Upper lobe of right lung (tissue), 1 donor: ENCODE data around the gene TNFRSF14. TPM values are rescaled to one million over a fixed set of nuclear protein-coding genes. Genes with fewer than 3 reads are reported as not detected.

ENCODE experiments used
- ATAC-seq: fragments of 200-7000 bp; cut with Tn5 transposase; one replicate; pipeline ENCODE4 v1.9.1; 2020; ENCODE audit warnings: mild to moderate bottlenecking, moderate library complexity
- DNase-seq: peaks from one replicate; pipeline ENCODE4 v3.0.0-alpha.2; 2020
- H3K27ac ChIP-seq: fragments of 200-600 bp; one replicate; pipeline ENCODE4 v1.8.0; 2022
- H3K27me3 ChIP-seq: fragments of 200-600 bp; one replicate; pipeline ENCODE4 v1.8.0; 2022; ENCODE audit warnings: mild to moderate bottlenecking
- H3K36me3 ChIP-seq: fragments of 200-600 bp; one replicate; pipeline ENCODE4 v1.8.0; 2022
- H3K4me1 ChIP-seq: fragments of 200-600 bp; one replicate; pipeline ENCODE4 v1.8.0; 2022
- H3K4me3 ChIP-seq: fragments of 200-600 bp; one replicate; pipeline ENCODE4 v1.8.0; 2022; ENCODE audit warnings: mild to moderate bottlenecking
- H3K9me3 ChIP-seq: fragments of 200-600 bp; one replicate; pipeline ENCODE4 v1.8.0; 2022
- CTCF ChIP-seq: fragments of 200-600 bp; IDR thresholded peaks from one replicate; pipeline ENCODE4 v1.8.0; 2022; ENCODE audit warnings: antibody characterized with exemption
- intact Hi-C: fragments of 100-400 bp; cut with DNase I; formaldehyde crosslinking; loops from one replicate; pipeline ENCODE4 v1.11.0; 2022
- long read RNA-seq: library from polyadenylated mRNA; unstranded; transcript quantifications from one replicate; pipeline ENCODE4 v2.0.0, GENCODE V29; 2021
- total RNA-seq: library from RNA; stranded (reverse); fragmentation: NEBNext Ultra II Directional; extraction: Animal tissue kit (Norgen Biotek cat#: 25700); gene quantifications from one replicate; pipeline ENCODE4 v1.2.1, GENCODE V29; 2021
- donor health status: DM: no; HTN: yes; CAD: no; lungs with severe emphysema.

TNFRSF14 gene
- 133 TPM for total RNA-seq
- long read RNA-seq, transcript TNFRSF14-201 (8 exons, 1,707 nt): major isoform, 82 of 223 reads
- long read RNA-seq, partial matches to known transcripts: 37 of 223 reads
- long read RNA-seq, other reads (novel, unspliced or antisense): 99 of 223 reads

- Histone ChIP-seq H3K27me3 (no peaks in the 10 kb centered on the region), H3K36me3 (peaks cover 30% of the 10 kb centered on the region), H3K4me1 (peaks cover 30% of the 10 kb centered on the region), H3K9me3 (no peaks in the 10 kb centered on the region), H3K4me3 (peak within 1 kb of the TSS; percentile 94), H3K27ac (peak within 1 kb of the TSS; percentile 98)
- DNase-seq (peak; percentile 84), ATAC-seq (peak; percentile 48)
- TF ChIP-seq CTCF: no peak
- intact Hi-C loops: no loop called here
Measured at GRCh38 chr1:2556277-2556677, at the start of gene TNFRSF14. Gene TNFRSF14, plus strand, starts transcription at chr1:2556371. Its CDS starts 294 bp downstream, at chr1:2556665.

- H3K4me3 ChIP-seq: no peak overlapping the region
- no peak overlapping the region for H3K27ac ChIP-seq
- H3K36me3 ChIP-seq: peaks cover 38% of the 10 kb centered on the region
- H3K9me3 ChIP-seq: no peaks in the 10 kb centered on the region
- H3K27me3 ChIP-seq: peaks cover 18% of the 10 kb centered on the region
- intact Hi-C loops: no loop called here
- ATAC-seq (no peak), DNase-seq (no peak)
- H3K4me1 ChIP-seq: no peaks in the 10 kb centered on the region
- no peak for TF ChIP-seq CTCF
Measured at GRCh38 chr1:2506901-2507565, 49.1 kb upstream of the TNFRSF14 start.

GRCh38 chr1:2507744-2508155 lies 48.4 kb upstream of the TNFRSF14 start:
- H3K27me3 ChIP-seq: peaks cover 15% of the 10 kb centered on the region
- intact Hi-C loops: no loop called here
- no peak for TF ChIP-seq CTCF
- no peaks in the 10 kb centered on the region for H3K9me3 ChIP-seq
- peaks cover 45% of the 10 kb centered on the region for H3K36me3 ChIP-seq
- DNase-seq: no peak
- no peaks in the 10 kb centered on the region for H3K4me1 ChIP-seq
- no peak for ATAC-seq
- no peak overlapping the region for H3K27ac ChIP-seq
- H3K4me3 ChIP-seq: no peak overlapping the region

DNA sequence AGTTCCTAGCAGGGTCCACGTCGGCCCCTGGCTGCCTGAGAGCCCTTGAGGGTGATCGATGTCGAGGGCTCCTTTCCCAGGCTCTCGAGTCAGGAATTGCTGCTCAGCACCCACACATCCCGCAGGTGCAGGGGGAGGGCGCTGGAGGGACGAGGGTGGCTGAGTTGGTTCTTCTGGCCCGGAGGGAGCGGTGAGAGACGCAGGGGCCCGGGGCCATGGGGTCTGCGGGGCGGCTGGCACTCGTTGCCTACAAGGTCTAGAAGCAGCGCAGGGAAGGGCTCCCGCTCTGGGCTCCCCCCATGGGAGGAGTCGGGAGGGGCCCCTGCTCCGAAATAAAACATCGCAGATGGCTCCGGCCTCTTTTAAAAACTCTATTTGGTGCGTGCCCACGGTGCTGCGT lies 48.0 kb upstream of the TNFRSF14 start:
- no peak for ATAC-seq

GRCh38 chr1:2508751-2509150 lies 47.4 kb upstream of the TNFRSF14 start:
- Histone ChIP-seq H3K4me3 (no peak overlapping the region), H3K27ac (no peak overlapping the region), H3K27me3 (peaks cover 11% of the 10 kb centered on the region), H3K4me1 (no peaks in the 10 kb centered on the region), H3K36me3 (peaks cover 55% of the 10 kb centered on the region), H3K9me3 (no peaks in the 10 kb centered on the region)
- ATAC-seq (no peak), DNase-seq (no peak)
- intact Hi-C loops: no loop called here
- TF ChIP-seq CTCF: no peak

More for the DNA sequence above, 48.0 kb upstream of the TNFRSF14 start:
- H3K9me3 ChIP-seq: no peaks in the 10 kb centered on the region
- intact Hi-C loops: no loop called here
- H3K27ac ChIP-seq: no peak overlapping the region
- no peak for DNase-seq
- peaks cover 49% of the 10 kb centered on the region for H3K36me3 ChIP-seq
- H3K27me3 ChIP-seq: peaks cover 12% of the 10 kb centered on the region
- no peak overlapping the region for H3K4me3 ChIP-seq
- no peaks in the 10 kb centered on the region for H3K4me1 ChIP-seq
- TF ChIP-seq CTCF: no peak
